ENCODE data around the gene FSTL1.
A peak's percentile ranks its signal among the peaks of the same experiment; 100 is the strongest.

DNA sequence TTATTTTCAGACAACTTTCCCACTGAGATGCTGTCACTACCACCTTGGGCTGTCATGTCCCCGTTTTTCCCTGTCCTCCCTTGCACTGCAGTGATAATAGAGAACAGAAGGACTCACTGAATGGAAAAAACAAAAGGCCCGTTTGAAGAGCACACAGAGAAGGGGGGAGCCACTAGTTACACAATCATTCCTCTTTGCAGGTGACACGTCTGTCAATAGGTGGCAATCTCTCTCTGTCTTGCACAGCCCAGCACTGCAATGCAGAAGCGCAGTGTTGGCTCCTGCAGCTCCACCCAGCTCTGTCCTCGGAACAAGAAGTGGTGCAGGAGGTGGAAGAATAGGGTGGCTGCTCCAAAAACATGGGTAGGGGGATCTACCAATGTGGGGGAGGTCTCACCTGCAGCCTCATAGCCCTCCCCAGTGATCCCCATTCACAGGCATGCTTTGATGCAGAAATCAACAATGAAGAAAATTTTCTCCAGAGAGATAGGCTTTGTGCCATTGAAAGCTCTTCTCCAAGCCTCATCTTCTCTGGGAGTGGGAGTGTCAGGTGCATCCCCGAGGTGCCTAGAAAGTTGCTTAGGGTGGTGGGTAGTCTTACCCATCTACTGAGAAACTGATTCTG is 31.8 kb downstream of the FSTL1 start:
- no peak for TF ChIP-seq POLR2A (IDR thresholded peaks at IDR 0.05)
- TF ChIP-seq, protein P1, sequence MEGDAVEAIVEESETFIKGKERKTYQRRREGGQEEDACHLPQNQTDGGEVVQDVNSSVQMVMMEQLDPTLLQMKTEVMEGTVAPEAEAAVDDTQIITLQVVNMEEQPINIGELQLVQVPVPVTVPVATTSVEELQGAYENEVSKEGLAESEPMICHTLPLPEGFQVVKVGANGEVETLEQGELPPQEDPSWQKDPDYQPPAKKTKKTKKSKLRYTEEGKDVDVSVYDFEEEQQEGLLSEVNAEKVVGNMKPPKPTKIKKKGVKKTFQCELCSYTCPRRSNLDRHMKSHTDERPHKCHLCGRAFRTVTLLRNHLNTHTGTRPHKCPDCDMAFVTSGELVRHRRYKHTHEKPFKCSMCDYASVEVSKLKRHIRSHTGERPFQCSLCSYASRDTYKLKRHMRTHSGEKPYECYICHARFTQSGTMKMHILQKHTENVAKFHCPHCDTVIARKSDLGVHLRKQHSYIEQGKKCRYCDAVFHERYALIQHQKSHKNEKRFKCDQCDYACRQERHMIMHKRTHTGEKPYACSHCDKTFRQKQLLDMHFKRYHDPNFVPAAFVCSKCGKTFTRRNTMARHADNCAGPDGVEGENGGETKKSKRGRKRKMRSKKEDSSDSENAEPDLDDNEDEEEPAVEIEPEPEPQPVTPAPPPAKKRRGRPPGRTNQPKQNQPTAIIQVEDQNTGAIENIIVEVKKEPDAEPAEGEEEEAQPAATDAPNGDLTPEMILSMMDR (IDR thresholded peaks at IDR 0.05) = peak; percentile 60 to 79 (median 70)

All from right lobe of liver (tissue), 4 donors.